OCI-M2 (cell line): ENCODE measurements around the gene CEP131.
A peak's percentile ranks its signal among the peaks of the same experiment; 100 is the strongest.

Source experiments
- DNase-seq: peaks from one replicate; lab custom pipeline; 2025; ENCODE audit not compliant: unreplicated experiment; lab: John Stamatoyannopoulos, UW

The CEP131 gene

GRCh38 chr17:81203136-81203535, 19.6 kb downstream of the CEP131 start:
- DNase-seq: no peak

GRCh38 chr17:81202318-81202717, 20.4 kb downstream of the CEP131 start:
- no peak for DNase-seq

GRCh38 chr17:81200695-81201580, 21.8 kb downstream of the CEP131 start:
- DNase-seq: peak; percentile 2

GRCh38 chr17:81200201-81200600, 22.6 kb downstream of the CEP131 start:
- DNase-seq: no peak

GRCh38 chr17:81199482-81199830, 23.3 kb downstream of the CEP131 start:
- no peak for DNase-seq

GRCh38 chr17:81198826-81199481, 23.8 kb downstream of the CEP131 start:
- no peak for DNase-seq

GRCh38 chr17:81197831-81198490, 24.8 kb downstream of the CEP131 start:
- DNase-seq: no peak

- no peak for DNase-seq
Observed at GRCh38 chr17:81197409-81197795, 25.4 kb downstream of the CEP131 start.

GRCh38 chr17:81196505-81197408, 26.0 kb downstream of the CEP131 start:
- no peak for DNase-seq

GRCh38 chr17:81195941-81196495, 26.7 kb downstream of the CEP131 start:
- DNase-seq: no peak

GRCh38 chr17:81194941-81195901, 27.5 kb downstream of the CEP131 start:
- no peak for DNase-seq

GRCh38 chr17:81194225-81194760, 28.5 kb downstream of the CEP131 start:
- no peak for DNase-seq

- no peak for DNase-seq
Observed at GRCh38 chr17:81193470-81194224, 29.1 kb downstream of the CEP131 start.

- no peak for DNase-seq
Observed at GRCh38 chr17:81193051-81193410, 29.7 kb downstream of the CEP131 start.

- no peak for DNase-seq
Observed at GRCh38 chr17:81192386-81193050, 30.2 kb downstream of the CEP131 start.

GRCh38 chr17:81191646-81192045, 31.1 kb downstream of the CEP131 start:
- DNase-seq: no peak

- no peak for DNase-seq
Observed at GRCh38 chr17:81191116-81191515, 31.6 kb downstream of the CEP131 start.

GRCh38 chr17:81190591-81190990, 32.2 kb downstream of the CEP131 start:
- DNase-seq: no peak
